Ovary (tissue), 3 donors: ENCODE data around the gene IPCEF1.

Experiments
- EP300 ChIP-seq: sonication (generic); formaldehyde crosslinking; IDR thresholded peaks from one replicate; pipeline ENCODE4 v1.6.1; 2017; ENCODE audit warnings: antibody characterized with exemption
- TF ChIP-seq, protein P1 (sequence below), 3 donors: fragments of 450-650 bp in 2 of 3; fragments of 200-600 bp in 1 of 3; IDR thresholded peaks; one replicate each; pipeline versions ENCODE4 v1.5.1 to v1.8.0; 2016 to 2022; ENCODE audit warnings: antibody characterized with exemption in 3 of 3, mild to moderate bottlenecking in 1 of 3
- donor health status: DM: no; HTN: no; CAD: no.

DNA sequence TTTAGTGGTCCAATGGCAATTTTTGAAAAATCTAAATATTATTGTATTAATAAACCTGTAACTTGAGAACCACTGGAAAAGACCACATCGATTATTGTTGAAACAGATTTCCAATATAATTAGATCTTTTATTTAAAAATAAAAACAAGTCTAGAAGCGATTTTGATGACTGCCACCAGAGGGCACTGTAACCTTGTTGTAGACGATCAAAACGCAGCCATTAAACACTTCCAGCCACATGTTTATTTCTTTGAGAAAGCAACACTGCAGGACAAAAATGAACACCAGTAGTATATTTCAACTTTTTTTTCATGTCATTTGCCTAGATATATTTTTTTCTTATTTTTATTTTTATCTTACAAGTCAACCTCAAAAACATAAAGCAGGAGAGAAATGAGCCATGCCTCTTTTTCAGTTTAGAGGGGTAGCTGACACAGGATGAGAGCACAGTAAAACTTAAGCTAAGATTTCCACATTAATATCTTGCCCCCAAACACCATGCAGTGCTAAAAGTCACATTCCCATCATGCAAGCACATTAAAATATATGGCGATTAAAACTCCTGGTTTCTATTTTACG is 202.1 kb downstream of the IPCEF1 start:
- TF ChIP-seq, protein P1, sequence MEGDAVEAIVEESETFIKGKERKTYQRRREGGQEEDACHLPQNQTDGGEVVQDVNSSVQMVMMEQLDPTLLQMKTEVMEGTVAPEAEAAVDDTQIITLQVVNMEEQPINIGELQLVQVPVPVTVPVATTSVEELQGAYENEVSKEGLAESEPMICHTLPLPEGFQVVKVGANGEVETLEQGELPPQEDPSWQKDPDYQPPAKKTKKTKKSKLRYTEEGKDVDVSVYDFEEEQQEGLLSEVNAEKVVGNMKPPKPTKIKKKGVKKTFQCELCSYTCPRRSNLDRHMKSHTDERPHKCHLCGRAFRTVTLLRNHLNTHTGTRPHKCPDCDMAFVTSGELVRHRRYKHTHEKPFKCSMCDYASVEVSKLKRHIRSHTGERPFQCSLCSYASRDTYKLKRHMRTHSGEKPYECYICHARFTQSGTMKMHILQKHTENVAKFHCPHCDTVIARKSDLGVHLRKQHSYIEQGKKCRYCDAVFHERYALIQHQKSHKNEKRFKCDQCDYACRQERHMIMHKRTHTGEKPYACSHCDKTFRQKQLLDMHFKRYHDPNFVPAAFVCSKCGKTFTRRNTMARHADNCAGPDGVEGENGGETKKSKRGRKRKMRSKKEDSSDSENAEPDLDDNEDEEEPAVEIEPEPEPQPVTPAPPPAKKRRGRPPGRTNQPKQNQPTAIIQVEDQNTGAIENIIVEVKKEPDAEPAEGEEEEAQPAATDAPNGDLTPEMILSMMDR (IDR thresholded peaks at IDR 0.05) = peak; percentile 77 to 85 (median 79)
- TF ChIP-seq EP300 = no peak
